Measurements from ENCODE around the gene ARHGEF4. TPM values are rescaled to one million over a fixed set of nuclear protein-coding genes. Genes with fewer than 3 reads are reported as not detected.
A peak's percentile ranks its signal among the peaks of the same experiment; 100 is the strongest.

Gene ARHGEF4
- total and polyA plus RNA-seq, 3 experiments from 2014 or later = 0.51 to 5.3 (median 1.2) TPM

GRCh38 chr2:131031431-131031841 lies 194.7 kb downstream of the ARHGEF4 start:
- no peaks in the 10 kb centered on the region for H3K36me3 Mint-ChIP-seq
- H3K4me1 Mint-ChIP-seq = peaks cover 8 to 11% (median 10%) of the 10 kb centered on the region in 3 donors
- ChIA-PET CTCF (no interaction called here), POLR2A (no interaction called here)
- H3K27ac Mint-ChIP-seq = peak overlapping the region in 1 of 8 donors; percentile 50
- peaks cover 13 to 42% of the 10 kb centered on the region in 2 donors for H3K27me3 Mint-ChIP-seq
- Histone ChIP-seq H3K27me3 (ENCODE audit: insufficient read depth, low read length, poor library complexity, severe bottlenecking) (peaks cover 11% of the 10 kb centered on the region), H3K4me1 (ENCODE audit: insufficient read depth, low read length) (peaks cover 10% of the 10 kb centered on the region), H3K27ac (ENCODE audit: low read depth, low read length) (no peak overlapping the region), H3K4me3 (ENCODE audit: low read length) (no peak overlapping the region), H3K9me3 (ENCODE audit: low read length) (no peaks in the 10 kb centered on the region), H3K36me3 (ENCODE audit: insufficient read depth, low read length) (no peaks in the 10 kb centered on the region)
- H3K9me3 Mint-ChIP-seq = peaks cover 0 to 9% (median 2%) of the 10 kb centered on the region in 5 donors
- H3K4me3 Mint-ChIP-seq = no peak overlapping the region
- DNase-seq = no peak

- Histone ChIP-seq H3K36me3 (ENCODE audit: insufficient read depth, low read length) (no peaks in the 10 kb centered on the region), H3K27ac (ENCODE audit: low read depth, low read length) (no peak overlapping the region), H3K27me3 (ENCODE audit: insufficient read depth, low read length, poor library complexity, severe bottlenecking) (peaks cover 11% of the 10 kb centered on the region), H3K4me1 (ENCODE audit: insufficient read depth, low read length) (peaks cover 10% of the 10 kb centered on the region), H3K9me3 (ENCODE audit: low read length) (no peaks in the 10 kb centered on the region), H3K4me3 (ENCODE audit: low read length) (no peak overlapping the region)
- POLR2A ChIA-PET = no interaction called here
- no peak overlapping the region for H3K4me3 Mint-ChIP-seq
- DNase-seq = no peak
- peaks cover 13 to 38% of the 10 kb centered on the region in 2 donors for H3K27me3 Mint-ChIP-seq
- CTCF ChIA-PET = no interaction called here
- peaks cover 8 to 11% (median 10%) of the 10 kb centered on the region in 3 donors for H3K4me1 Mint-ChIP-seq
- H3K9me3 Mint-ChIP-seq = peaks cover 0 to 8% (median 2%) of the 10 kb centered on the region in 5 donors
- no peaks in the 10 kb centered on the region for H3K36me3 Mint-ChIP-seq
- peak overlapping the region in 1 of 8 donors; percentile 50 for H3K27ac Mint-ChIP-seq
These were observed 195.2 kb downstream of the ARHGEF4 start for GRCh38 chr2:131031875-131032274.

GRCh38 chr2:131032393-131032836 lies 195.7 kb downstream of the ARHGEF4 start:
- Mint-ChIP-seq H3K27me3 (peaks cover 12 to 33% of the 10 kb centered on the region in 2 donors), H3K9me3 (peaks cover 0 to 3% (median 0%) of the 10 kb centered on the region in 5 donors), H3K36me3 (no peaks in the 10 kb centered on the region), H3K27ac (no peak overlapping the region), H3K4me1 (peaks cover 8 to 12% (median 10%) of the 10 kb centered on the region in 3 donors), H3K4me3 (no peak overlapping the region)
- no peaks in the 10 kb centered on the region for H3K9me3 ChIP-seq (ENCODE audit: low read length)
- peaks cover 11% of the 10 kb centered on the region for H3K27me3 ChIP-seq (ENCODE audit: insufficient read depth, low read length, poor library complexity, severe bottlenecking)
- no peak overlapping the region for H3K27ac ChIP-seq (ENCODE audit: low read depth, low read length)
- H3K4me1 ChIP-seq (ENCODE audit: insufficient read depth, low read length) = peaks cover 10% of the 10 kb centered on the region
- POLR2A ChIA-PET = no interaction called here
- no peak for DNase-seq
- CTCF ChIA-PET = interaction anchor here (1.2 kb wide), 1 partner anchor 9 kb away, joined by 3 read pairs; no protein-coding TSS in a partner anchor
- no peaks in the 10 kb centered on the region for H3K36me3 ChIP-seq (ENCODE audit: insufficient read depth, low read length)
- H3K4me3 ChIP-seq (ENCODE audit: low read length) = no peak overlapping the region

DNA sequence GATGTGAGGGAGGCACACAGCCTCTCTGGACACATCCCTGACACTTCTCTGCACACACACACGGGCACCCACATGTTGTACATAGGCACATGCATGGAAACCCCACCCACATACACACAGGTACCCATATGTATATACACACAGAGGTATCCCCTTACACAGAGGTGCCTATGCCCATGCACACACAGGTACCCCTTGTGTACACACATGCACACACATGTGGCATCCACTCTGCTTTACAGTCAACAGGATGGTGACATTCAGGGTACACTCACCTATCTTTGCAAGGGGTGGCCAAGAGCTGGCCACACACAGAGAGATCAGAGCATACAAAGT lies 197.0 kb downstream of the ARHGEF4 start:
- POLR2A ChIA-PET = no interaction called here
- Mint-ChIP-seq H3K27me3 (peaks cover 6 to 20% of the 10 kb centered on the region in 2 donors), H3K36me3 (no peaks in the 10 kb centered on the region), H3K27ac (peak overlapping the region in 1 of 8 donors; percentile 33), H3K4me3 (peak overlapping the region; percentile 35 to 82 (median 64)), H3K9me3 (no peaks in the 10 kb centered on the region), H3K4me1 (peaks cover 13 to 19% (median 14%) of the 10 kb centered on the region in 3 donors)
- Histone ChIP-seq H3K9me3 (ENCODE audit: low read length) (no peaks in the 10 kb centered on the region), H3K27ac (ENCODE audit: low read depth, low read length) (no peak overlapping the region), H3K36me3 (ENCODE audit: insufficient read depth, low read length) (no peaks in the 10 kb centered on the region), H3K4me1 (ENCODE audit: insufficient read depth, low read length) (peaks cover 10% of the 10 kb centered on the region), H3K4me3 (ENCODE audit: low read length) (no peak overlapping the region), H3K27me3 (ENCODE audit: insufficient read depth, low read length, poor library complexity, severe bottlenecking) (peaks cover 4% of the 10 kb centered on the region)
- CTCF ChIA-PET = no interaction called here
- no peak for DNase-seq

DNA sequence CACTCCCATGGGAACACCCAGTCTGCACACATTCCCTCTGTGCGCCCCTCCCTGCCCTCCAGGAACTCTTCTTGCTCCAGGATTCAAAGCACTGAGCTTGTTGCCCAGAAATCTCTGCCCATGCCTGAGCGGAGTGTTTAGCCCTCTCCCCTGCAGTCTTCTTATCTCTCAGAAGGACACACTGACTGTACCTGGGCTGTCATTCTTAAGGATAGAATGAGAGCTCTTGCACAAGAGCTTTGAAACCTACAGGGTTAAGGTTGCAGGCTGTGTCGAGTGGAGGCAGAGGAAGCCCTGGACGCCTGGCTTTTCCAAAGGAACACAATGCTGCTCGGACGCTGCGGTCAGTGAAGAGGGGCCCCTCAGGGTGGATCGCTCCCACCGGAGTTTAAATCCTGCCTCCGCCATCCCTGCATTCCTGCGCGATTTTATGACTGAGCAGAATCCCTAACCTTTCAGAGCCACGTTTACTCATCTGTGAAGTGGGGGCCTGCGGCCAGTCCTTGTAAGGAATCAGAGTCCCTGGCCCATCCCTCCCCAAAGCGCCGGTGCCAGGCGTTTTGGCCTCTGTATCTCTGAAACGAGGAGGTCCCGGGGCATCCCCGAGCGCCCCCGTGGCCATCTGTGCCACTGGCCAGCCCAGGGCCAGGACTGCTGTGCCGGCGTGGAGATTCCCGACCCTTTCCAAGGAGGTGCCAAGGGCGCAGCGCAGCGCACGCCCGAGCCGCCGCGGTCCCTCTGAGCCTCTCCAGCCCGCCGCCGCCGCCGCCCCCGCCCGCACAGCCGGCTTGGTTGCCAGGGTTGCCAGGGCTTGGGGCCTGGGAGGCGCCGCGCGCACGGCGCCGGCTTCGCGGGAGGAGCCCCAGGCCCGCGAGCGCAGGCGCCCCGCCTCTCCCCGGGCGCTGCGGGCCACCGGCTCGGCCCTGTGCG lies 197.7 kb downstream of the ARHGEF4 start:
- H3K36me3 Mint-ChIP-seq = no peaks in the 10 kb centered on the region
- H3K27me3 Mint-ChIP-seq = peaks cover 6 to 20% of the 10 kb centered on the region in 2 donors
- Histone ChIP-seq H3K27ac (ENCODE audit: low read depth, low read length) (no peak overlapping the region), H3K4me1 (ENCODE audit: insufficient read depth, low read length) (peaks cover 14% of the 10 kb centered on the region), H3K9me3 (ENCODE audit: low read length) (no peaks in the 10 kb centered on the region), H3K36me3 (ENCODE audit: insufficient read depth, low read length) (no peaks in the 10 kb centered on the region), H3K27me3 (ENCODE audit: insufficient read depth, low read length, poor library complexity, severe bottlenecking) (peaks cover 4% of the 10 kb centered on the region), H3K4me3 (ENCODE audit: low read length) (peak overlapping the region; percentile 32)
- DNase-seq = peak in 1 of 5 donors; percentile 45
- peaks cover 13 to 24% (median 19%) of the 10 kb centered on the region in 3 donors for H3K4me1 Mint-ChIP-seq
- peak overlapping the region; percentile 35 to 82 (median 64) for H3K4me3 Mint-ChIP-seq
- no peaks in the 10 kb centered on the region for H3K9me3 Mint-ChIP-seq
- peak overlapping the region in 1 of 8 donors; percentile 33 for H3K27ac Mint-ChIP-seq
- CTCF ChIA-PET = no interaction called here
- POLR2A ChIA-PET = no interaction called here

DNA sequence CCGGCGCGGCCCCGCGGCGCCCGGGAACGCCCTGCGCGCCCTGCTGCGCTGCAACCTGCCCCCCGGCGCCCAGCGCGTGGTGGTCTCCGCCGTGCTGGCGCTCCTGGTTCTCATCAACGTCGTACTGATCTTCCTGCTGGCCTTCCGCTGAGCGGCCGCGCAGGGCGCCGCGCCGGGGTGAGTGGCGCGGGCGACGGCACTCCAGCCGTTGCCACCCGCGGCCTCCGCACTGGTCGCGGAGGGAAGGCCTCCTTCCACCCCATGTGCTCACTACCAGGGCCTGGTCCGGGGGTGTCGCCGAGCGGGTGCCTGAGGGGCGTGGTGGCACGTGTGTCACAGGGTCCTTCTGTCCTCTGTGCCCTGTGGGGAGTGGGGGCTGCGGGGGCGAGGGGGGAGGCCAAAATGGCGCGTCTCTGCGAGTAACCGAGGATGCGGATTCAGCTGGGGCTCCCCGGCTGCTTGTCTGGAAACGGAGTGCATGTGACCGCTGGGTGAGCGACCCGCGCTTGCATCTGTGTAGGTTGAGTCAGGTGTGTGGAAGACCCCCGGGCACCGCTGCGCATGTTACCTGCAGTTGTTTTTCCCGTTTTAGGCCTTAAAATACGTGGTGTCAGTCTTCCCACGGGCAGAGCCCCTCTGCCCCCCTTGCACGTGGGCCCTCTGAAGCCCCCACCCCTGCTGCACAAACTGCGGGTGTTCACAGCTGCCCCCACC lies 198.6 kb downstream of the ARHGEF4 start:
- Mint-ChIP-seq H3K27me3 (peaks cover 6 to 16% of the 10 kb centered on the region in 2 donors), H3K9me3 (no peaks in the 10 kb centered on the region), H3K36me3 (no peaks in the 10 kb centered on the region), H3K27ac (no peak overlapping the region), H3K4me3 (peak overlapping the region in 5 of 7 donors; percentile 32 to 74 (median 54)), H3K4me1 (peaks cover 14 to 31% (median 19%) of the 10 kb centered on the region in 3 donors)
- no peaks in the 10 kb centered on the region for H3K36me3 ChIP-seq (ENCODE audit: insufficient read depth, low read length)
- DNase-seq = no peak
- ChIA-PET POLR2A (no interaction called here), CTCF (no interaction called here)
- H3K9me3 ChIP-seq (ENCODE audit: low read length) = no peaks in the 10 kb centered on the region
- H3K4me3 ChIP-seq (ENCODE audit: low read length) = no peak overlapping the region
- H3K27me3 ChIP-seq (ENCODE audit: insufficient read depth, low read length, poor library complexity, severe bottlenecking) = peaks cover 4% of the 10 kb centered on the region
- no peak overlapping the region for H3K27ac ChIP-seq (ENCODE audit: low read depth, low read length)
- H3K4me1 ChIP-seq (ENCODE audit: insufficient read depth, low read length) = peaks cover 21% of the 10 kb centered on the region

DNA sequence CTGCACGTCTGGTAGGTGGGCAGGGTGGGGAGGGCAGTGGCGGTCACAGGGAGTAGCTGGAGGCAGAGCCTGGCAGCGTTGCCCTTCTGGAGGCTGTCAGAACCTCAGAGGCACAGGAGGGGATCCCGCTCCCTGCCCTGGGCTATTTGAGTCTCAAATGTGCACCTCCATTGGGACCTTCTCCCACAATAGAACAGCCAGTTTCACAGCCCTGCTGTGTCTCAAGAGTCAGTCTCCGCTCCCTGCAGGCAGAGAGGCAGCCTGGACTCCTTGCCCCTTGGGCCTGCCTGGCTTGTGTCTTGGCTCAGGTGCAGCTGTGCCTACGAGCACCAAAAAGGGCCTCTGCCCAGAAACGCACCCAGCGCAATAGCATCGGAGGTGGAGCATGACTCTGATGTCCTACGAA lies 199.1 kb downstream of the ARHGEF4 start:
- peak overlapping the region in 1 of 8 donors; percentile 61 for H3K27ac Mint-ChIP-seq
- H3K36me3 Mint-ChIP-seq = no peaks in the 10 kb centered on the region
- Histone ChIP-seq H3K9me3 (ENCODE audit: low read length) (no peaks in the 10 kb centered on the region), H3K27ac (ENCODE audit: low read depth, low read length) (no peak overlapping the region), H3K4me1 (ENCODE audit: insufficient read depth, low read length) (peaks cover 25% of the 10 kb centered on the region), H3K36me3 (ENCODE audit: insufficient read depth, low read length) (no peaks in the 10 kb centered on the region), H3K27me3 (ENCODE audit: insufficient read depth, low read length, poor library complexity, severe bottlenecking) (peaks cover 4% of the 10 kb centered on the region), H3K4me3 (ENCODE audit: low read length) (no peak overlapping the region)
- peaks cover 18 to 35% (median 22%) of the 10 kb centered on the region in 3 donors for H3K4me1 Mint-ChIP-seq
- peaks cover 6 to 15% of the 10 kb centered on the region in 2 donors for H3K27me3 Mint-ChIP-seq
- POLR2A ChIA-PET = no interaction called here
- DNase-seq = no peak
- no peaks in the 10 kb centered on the region for H3K9me3 Mint-ChIP-seq
- CTCF ChIA-PET = no interaction called here
- H3K4me3 Mint-ChIP-seq = peak overlapping the region; percentile 32 to 74 (median 54)

DNA sequence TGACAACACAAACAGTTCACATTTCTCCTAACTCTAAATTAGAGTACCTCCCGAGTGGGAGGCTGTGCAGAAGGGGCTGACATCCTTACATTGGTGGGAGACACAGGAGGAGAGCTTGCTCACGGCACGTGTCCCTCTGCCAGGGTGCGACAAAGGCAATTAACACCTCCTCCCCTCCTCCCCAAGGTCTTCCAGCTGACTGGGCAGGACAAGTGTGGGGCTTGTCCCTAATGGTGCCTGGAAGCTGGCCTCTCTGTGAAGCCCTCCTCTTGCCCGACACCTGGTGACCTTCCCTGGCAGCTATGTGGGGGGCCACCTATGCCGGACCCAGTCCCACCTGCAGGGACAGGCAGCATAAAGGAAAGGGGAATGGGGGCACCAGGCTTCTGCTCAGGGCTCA lies 199.6 kb downstream of the ARHGEF4 start:
- Mint-ChIP-seq H3K9me3 (no peaks in the 10 kb centered on the region), H3K27me3 (peaks cover 6 to 15% of the 10 kb centered on the region in 2 donors), H3K27ac (peak overlapping the region in 2 of 8 donors; percentile 51 to 61), H3K4me1 (peaks cover 22 to 40% (median 27%) of the 10 kb centered on the region in 3 donors), H3K4me3 (peak overlapping the region in 6 of 7 donors; percentile 32 to 74 (median 59)), H3K36me3 (no peaks in the 10 kb centered on the region)
- Histone ChIP-seq H3K9me3 (ENCODE audit: low read length) (no peaks in the 10 kb centered on the region), H3K36me3 (ENCODE audit: insufficient read depth, low read length) (no peaks in the 10 kb centered on the region), H3K27ac (ENCODE audit: low read depth, low read length) (no peak overlapping the region), H3K4me1 (ENCODE audit: insufficient read depth, low read length) (peaks cover 30% of the 10 kb centered on the region), H3K4me3 (ENCODE audit: low read length) (no peak overlapping the region), H3K27me3 (ENCODE audit: insufficient read depth, low read length, poor library complexity, severe bottlenecking) (peaks cover 4% of the 10 kb centered on the region)
- CTCF ChIA-PET = no interaction called here
- no peak for DNase-seq
- POLR2A ChIA-PET = no interaction called here
